CD4-positive, alpha-beta T cell treated with Interleukin-15 for 1 hour (primary cell): ENCODE data around the gene FLNC.

ENCODE experiments used
- DNase-seq: peaks from one replicate; pipeline ENCODE4 v3.0.0-alpha.2; 2020

FLNC gene

DNA sequence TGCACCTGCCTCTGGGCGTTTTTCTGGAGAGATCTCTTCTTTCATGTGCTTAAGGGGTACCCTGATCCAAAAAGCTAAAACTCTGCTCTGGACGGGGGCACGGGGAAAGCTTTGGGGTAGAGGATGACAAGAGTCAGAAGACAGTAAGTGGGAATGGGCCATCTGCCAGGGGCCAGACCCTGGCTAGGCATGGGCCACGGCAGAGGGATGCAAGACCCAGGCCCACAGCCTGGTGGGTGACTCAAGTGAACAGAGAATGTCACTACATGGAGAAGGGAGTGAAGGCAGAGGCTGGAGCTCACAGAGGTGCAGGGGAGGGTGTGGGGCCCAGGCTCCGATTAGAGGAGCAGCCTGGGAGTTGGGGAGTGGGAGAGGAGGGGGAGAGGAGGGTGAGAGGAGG lies 15.3 kb downstream of the FLNC start:
- DNase-seq: no peak

DNA sequence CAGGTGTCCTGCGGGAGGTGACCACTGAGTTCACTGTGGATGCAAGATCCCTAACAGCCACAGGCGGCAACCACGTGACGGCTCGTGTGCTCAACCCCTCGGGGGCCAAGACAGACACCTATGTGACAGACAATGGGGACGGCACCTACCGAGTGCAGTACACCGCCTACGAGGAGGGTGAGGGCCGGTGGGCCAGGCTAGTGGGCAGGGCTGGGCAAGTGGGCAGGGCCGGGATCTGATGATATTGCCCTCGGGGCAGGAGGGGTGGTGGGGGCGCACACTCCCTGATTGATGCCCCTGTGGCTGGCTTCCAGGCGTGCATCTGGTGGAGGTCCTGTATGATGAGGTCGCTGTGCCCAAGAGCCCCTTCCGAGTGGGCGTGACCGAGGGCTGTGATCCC lies 15.8 kb downstream of the FLNC start:
- DNase-seq: no peak

GRCh38 chr7:128846781-128847444 lies 16.7 kb downstream of the FLNC start:
- DNase-seq: no peak

DNA sequence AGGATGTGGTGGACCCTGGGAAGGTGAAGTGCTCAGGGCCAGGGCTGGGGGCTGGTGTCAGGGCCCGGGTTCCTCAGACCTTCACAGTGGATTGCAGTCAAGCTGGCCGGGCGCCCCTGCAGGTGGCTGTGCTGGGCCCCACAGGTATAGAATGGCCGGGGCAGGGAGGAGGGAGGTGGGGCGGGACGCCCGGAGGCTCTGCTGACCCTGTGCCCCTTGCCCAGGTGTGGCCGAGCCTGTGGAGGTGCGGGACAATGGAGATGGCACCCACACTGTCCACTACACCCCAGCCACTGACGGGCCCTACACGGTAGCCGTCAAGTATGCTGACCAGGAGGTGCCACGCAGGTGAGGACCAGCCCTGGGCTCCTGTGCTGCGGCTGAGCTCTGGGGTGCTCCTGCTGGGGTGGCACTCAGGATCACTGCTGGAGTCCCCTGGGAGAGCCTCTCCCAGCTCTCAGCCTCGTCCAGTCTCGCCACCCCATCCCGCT lies 17.6 kb downstream of the FLNC start:
- no peak for DNase-seq

DNA sequence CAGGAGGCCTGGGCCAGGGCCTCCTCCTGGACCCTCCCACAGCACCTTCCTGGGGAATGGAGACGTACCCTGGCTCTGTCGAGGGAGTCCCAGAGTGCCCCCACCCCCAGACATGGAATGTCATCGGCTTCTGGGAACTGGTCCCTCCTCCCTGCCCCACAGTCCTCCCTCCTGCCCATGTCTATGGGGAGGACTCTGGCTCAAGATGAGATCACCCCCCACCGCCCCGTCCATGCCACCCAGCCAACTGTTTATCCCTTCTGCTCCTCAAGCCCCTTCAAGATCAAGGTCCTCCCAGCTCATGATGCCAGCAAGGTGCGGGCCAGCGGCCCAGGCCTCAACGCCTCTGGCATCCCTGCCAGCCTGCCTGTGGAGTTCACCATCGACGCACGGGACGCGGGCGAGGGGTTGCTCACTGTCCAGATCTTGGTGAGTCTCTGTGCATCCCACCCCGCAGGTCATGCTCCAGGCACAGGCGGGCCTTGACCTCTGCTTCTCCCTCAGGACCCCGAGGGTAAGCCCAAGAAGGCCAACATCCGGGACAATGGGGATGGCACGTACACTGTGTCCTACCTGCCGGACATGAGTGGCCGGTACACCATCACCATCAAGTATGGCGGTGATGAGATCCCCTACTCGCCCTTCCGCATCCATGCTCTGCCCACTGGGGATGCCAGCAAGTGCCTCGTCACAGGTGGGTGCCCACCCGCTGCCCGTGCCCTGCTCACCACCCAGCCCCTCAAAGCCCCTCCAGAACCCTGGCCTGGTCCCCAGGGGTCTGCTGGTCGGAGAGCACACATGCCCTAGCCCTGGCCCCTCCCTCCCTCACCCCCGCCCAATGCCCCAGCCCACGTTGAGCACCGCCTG lies 18.3 kb downstream of the FLNC start:
- DNase-seq: no peak

DNA sequence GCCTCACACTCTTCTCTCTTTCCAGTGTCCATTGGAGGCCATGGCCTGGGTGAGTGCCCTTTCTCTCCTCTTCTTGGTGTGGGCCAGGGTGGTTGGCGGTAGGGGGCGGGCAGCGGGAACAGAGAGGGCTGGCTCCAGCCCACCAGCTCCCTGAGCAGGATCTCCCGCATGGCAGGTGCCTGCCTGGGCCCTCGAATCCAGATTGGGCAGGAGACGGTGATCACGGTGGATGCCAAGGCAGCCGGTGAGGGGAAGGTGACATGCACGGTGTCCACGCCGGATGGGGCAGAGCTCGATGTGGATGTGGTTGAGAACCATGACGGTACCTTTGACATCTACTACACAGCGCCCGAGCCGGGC lies 18.9 kb downstream of the FLNC start:
- no peak for DNase-seq

DNA sequence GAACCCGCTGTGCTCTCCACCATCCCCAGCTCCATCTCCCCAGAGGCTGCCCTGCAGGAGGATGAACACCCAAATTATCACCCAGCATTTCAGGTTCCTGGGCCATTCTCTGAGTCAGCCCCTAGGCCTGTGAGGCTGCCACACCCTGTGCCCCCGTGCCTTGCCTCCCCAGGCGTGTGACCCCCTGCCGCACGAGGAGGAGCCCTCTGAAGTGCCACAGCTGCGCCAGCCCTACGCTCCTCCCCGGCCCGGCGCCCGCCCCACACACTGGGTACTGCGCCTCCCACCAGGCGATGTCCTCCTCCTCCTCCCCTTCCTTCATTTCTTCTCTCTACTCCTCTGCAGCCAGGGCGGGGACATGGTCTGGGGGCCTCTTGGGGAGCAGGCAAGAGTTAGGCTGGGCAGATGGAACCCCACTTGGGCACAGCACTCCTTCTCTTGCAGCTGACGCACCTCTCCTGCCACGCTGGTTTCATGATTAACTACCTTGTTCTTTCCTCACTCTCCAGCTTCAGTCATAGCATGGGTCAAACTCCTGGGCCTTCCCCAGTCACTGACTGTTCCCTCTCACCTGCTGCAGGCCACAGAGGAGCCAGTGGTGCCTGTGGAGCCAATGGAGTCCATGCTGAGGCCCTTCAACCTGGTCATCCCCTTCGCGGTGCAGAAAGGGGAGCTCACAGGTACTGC lies 19.7 kb downstream of the FLNC start:
- DNase-seq: no peak

DNA sequence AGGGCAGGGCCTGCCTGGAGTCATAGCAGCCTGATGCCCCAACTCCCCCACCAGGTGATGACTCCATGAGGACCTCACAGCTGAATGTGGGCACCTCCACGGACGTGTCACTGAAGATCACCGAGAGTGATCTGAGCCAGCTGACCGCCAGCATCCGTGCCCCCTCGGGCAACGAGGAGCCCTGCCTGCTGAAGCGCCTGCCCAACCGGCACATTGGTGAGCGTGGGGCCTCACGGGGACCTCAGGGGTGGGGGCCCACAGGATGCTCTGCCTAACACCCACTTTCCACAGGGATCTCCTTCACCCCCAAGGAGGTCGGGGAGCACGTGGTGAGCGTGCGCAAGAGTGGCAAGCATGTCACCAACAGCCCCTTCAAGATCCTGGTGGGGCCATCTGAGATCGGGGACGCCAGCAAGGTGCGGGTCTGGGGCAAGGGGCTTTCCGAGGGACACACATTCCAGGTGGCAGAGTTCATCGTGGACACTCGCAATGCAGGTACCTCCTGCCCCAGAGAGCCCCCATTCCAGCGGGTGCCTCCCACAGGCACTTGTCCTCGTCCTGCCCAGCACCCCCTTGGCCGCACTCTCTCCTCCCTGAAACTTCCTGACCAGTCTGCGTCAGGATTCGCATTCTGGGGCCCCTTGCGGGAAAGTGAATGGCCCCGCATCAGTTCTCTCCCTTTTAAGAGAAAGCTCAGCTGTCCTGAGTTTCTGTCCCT lies 22.5 kb downstream of the FLNC start:
- DNase-seq: no peak

DNA sequence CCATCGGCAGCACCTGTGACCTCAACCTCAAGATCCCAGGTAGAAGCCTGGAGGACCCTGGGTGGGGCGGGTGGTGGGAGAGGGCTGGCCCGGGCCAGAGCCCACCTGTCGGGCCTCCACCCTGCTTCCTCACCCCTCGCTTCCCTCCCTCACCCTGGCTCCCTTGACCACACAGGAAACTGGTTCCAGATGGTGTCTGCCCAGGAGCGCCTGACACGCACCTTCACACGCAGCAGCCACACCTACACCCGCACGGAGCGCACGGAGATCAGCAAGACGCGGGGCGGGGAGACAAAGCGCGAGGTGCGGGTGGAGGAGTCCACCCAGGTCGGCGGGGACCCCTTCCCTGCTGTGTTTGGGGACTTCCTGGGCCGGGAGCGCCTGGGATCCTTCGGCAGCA lies 23.6 kb downstream of the FLNC start:
- DNase-seq: no peak

- no peak for DNase-seq
Observed at GRCh38 chr7:128854396-128854795, 24.2 kb downstream of the FLNC start.

DNA sequence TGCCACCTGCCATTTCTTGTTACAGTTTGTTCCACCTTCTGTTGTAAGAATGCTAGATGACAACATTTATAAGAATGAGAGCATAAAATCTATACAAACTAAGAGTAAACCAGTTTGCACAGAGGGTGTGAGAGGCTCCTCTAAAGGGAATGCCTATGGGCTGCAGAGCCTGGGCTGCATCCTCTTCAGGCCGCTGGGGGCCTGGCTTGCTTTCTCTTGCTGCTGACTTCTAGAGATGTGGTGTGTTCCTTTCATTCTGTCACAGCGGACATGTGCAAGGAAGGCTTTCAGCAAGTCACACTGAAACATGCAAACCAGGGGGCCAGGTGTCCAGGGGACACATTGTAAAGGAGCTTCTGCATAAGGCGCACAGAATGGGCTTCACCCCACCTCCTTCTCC lies 25.4 kb downstream of the FLNC start:
- DNase-seq: no peak

DNA sequence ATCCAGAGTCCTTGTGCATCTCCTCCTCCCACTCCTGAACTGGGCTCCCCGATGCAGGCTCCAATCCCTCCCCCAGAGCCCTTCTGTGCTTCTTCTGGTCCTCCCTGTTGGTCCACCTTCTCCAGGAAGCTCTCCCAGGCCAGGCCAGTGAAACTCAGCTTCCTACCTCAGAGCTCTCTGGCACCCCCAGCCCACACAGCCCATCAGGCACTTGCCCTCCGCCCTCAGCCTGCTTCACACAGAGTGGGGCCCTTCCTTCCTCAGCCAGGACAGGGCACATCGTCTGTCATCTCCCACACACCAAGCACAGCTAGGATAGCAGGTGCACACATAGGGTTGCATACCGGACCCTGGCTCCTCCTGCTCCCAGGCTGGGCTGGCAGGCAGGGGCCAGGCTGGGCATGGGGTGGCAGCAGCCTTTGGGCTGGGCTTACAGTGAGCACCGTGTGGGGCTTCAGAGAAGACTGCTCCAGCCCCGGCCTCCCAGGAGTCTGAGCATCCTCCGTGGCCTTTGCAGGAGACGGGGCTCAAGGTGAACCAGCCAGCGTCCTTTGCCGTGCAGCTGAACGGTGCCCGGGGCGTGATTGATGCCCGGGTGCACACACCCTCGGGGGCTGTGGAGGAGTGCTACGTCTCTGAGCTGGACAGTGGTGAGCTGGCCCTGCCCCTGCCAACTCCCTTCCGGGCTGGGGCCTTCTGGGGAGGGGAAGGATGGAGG lies 26.0 kb downstream of the FLNC start:
- no peak for DNase-seq

- DNase-seq: no peak
Observed at GRCh38 chr7:128858380-128859231, 28.4 kb downstream of the FLNC start.

- no peak for DNase-seq
Observed at GRCh38 chr7:128859232-128860157, 29.3 kb downstream of the FLNC start.

GRCh38 chr7:128860158-128861073 lies 30.2 kb downstream of the FLNC start:
- DNase-seq: no peak

DNA sequence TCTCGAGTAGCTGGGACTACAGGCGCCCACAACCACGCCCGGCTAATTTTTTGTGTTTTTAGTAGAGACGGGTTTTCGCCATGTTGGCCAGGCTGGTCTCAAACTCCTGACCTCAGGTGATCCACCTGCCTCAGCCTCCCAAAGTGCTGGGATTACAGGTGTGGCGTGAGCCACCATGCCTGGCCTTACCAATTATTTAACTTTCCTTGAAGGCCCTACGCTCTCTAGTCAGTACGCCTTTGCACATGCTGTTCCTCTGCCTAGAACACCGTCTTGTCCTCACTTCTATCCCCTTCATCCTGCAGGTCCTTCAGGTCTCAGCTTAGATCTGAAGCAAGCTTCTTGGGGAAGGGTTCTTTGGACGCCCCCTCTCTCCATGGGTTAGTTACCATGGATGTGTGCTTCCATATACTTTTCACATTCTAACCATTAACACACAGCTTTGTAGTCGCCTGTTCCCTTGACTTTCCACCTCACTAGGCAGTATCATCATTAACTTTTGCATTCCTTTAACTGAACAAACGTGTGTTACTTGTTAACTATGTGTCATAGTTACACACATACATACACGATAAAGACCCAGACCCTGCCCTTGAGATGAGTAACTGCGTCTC lies 31.9 kb downstream of the FLNC start:
- no peak for DNase-seq

- DNase-seq: peak; percentile 98
Observed at GRCh38 chr7:128862571-128863432, 32.6 kb downstream of the FLNC start, which contains the start of gene ATP6V1F. Gene ATP6V1F (plus strand): TSS chr7:128862856. CDS start chr7:128862905, 49 bp downstream.
